ENCODE data around the gene TAAR9.

TAAR9 gene

DNA sequence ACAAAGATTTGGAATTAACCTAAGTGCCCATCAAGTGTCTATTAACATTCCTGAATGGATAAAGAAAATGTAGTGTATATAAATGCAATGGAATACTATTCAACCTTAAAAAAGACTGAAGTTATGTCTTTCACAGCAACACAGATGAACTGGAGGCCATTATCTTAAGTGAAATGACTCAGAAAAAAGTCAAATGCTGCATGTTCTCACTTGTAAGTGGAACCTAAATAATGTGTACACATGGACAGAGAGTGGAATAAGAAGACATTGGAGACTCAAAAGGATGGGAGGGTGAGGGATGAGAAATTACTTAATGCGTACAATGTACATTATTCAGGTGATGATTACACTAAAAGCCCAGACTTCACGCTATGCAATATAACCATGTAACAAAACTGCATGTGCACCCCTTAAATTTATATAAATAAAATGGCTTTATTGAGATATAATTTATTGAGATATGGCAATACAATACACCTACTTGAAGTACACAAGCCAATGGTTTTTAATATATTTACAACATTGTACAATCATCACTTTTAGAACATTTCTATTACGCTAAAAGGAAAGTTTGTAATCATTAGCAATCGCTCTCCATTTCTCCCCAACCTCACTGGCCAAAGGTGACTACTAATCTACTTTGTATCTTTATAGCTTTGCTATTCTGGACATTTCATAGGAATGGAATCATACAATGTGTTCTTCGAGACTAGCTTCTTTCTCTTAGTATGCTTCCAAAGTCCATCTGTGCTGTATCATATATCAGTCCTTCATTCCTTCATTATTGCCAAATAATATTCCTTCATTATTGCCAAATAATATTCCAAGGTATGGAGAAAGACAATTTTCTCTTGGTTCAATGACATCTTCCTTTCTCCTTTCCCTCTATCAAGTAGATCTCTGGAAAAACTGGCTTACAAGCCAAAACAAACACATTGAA is 30.9 kb upstream of the TAAR9 start:
- TF ChIP-seq, protein P1, sequence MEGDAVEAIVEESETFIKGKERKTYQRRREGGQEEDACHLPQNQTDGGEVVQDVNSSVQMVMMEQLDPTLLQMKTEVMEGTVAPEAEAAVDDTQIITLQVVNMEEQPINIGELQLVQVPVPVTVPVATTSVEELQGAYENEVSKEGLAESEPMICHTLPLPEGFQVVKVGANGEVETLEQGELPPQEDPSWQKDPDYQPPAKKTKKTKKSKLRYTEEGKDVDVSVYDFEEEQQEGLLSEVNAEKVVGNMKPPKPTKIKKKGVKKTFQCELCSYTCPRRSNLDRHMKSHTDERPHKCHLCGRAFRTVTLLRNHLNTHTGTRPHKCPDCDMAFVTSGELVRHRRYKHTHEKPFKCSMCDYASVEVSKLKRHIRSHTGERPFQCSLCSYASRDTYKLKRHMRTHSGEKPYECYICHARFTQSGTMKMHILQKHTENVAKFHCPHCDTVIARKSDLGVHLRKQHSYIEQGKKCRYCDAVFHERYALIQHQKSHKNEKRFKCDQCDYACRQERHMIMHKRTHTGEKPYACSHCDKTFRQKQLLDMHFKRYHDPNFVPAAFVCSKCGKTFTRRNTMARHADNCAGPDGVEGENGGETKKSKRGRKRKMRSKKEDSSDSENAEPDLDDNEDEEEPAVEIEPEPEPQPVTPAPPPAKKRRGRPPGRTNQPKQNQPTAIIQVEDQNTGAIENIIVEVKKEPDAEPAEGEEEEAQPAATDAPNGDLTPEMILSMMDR (IDR thresholded peaks at IDR 0.05; ENCODE audit: extremely low read depth, missing control alignments), result no peak

GRCh38 chr6:132511210-132511830 is 26.8 kb upstream of the TAAR9 start:
- TF ChIP-seq, protein P1 (IDR thresholded peaks at IDR 0.05; ENCODE audit: extremely low read depth, missing control alignments), result no peak
- peak; percentile 27 for DNase-seq (ENCODE audit: low spot score)

More for the DNA sequence above, 30.9 kb upstream of the TAAR9 start:
- no peak for DNase-seq (ENCODE audit: low spot score)

DNA sequence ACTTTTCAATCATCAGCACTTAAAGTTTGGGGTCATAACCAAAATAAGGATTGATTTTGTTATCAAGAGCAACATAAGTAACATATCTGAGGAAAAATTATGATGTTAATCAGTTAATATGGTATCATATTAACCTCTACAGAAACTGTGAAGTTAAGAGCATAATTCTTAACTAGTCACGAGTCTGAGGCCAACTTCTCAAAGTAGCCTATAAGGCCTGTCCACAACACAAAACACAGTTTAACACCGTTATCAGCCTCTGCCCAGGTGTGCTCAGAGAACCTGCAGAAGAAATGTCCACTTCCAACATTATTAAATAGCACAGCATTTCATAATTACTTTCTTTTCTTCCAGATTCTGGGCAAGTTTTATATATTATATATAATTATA is 26.3 kb upstream of the TAAR9 start:
- TF ChIP-seq, protein P1 (IDR thresholded peaks at IDR 0.05; ENCODE audit: extremely low read depth, missing control alignments), result no peak
- peak; percentile 30 for DNase-seq (ENCODE audit: low spot score)

DNA sequence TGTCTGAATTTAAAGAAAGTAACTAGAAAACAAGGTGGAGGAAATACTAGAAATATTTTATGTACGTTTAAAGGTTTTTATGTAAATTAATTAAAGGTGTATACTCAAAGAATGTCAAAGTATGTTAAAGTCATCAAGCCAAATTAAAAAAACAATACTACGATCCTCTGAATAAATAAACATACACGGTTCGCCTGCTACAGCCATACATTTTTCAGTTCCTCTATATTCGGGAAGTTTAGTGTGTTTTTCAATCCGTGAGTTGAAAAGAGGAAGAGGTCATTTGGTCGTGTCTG is 25.8 kb upstream of the TAAR9 start:
- no peak for DNase-seq (ENCODE audit: low spot score)
- TF ChIP-seq, protein P1 (IDR thresholded peaks at IDR 0.05; ENCODE audit: extremely low read depth, missing control alignments), result no peak

- TF ChIP-seq, protein P1 (IDR thresholded peaks at IDR 0.05; ENCODE audit: extremely low read depth, missing control alignments), result no peak
- DNase-seq (ENCODE audit: low spot score), result peak; percentile 93
These were observed 25.1 kb upstream of the TAAR9 start, which contains the start of gene STX7 for GRCh38 chr6:132512638-132513632. Gene STX7 (minus strand): TSS chr6:132513116. CDS start chr6:132503530, 9,586 bp downstream.

DNA sequence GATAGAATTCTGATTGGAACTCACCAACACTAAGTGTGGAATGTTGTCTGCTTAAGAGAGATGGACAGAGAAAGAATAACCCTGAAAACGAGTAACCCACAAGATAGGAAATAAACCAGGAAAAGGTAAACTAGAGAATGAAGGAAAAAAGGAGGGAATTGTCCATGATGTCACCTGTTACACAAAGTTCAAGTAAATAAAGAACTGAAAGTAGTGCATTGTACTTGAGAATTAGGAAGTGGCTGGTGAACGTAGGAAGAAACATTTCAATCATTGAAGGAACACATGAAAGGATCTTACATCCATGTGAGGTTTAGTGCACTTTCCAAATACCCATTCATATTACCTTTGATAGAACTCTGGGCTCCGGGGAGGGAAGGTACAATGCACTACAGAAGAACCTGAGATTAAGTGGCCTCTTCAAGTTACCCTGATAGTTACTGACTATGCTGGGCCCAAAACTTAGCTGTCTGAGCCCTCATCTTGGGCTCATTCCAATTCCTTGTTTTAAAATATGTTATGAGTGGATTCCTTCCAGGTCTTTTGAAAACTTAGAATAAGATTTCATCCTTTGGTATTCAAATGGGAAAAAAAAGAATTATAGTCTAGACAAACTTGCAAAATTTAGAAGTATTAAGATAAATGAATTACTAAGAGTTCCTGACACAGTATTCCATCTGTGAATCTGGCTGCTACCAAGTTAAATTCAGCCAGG is 24.1 kb upstream of the TAAR9 start:
- TF ChIP-seq, protein P1 (IDR thresholded peaks at IDR 0.05; ENCODE audit: extremely low read depth, missing control alignments), result no peak
- no peak for DNase-seq (ENCODE audit: low spot score)
